Subcutaneous adipose tissue (tissue), 4 donors: ENCODE data around the gene B4GALT1. TPM values are rescaled to one million over a fixed set of nuclear protein-coding genes. Genes with fewer than 3 reads are reported as not detected.

ENCODE experiments used
- total RNA-seq, 4 donors: library from RNA; depleted of rRNA; stranded (reverse); fragments of >200 nt; gene quantifications; one replicate each; pipeline ENCODE4 v1.1.0, GENCODE V29; 2016
- TF ChIP-seq, protein P1 (sequence below): fragments of 450-650 bp; IDR thresholded peaks from one replicate; pipeline ENCODE4 v1.5.1; 2016; ENCODE audit warnings: low read depth, mild to moderate bottlenecking, control low read depth, antibody characterized with exemption, moderate library complexity

The B4GALT1 gene
- total RNA-seq, 4 donors from 2014 or later: 39.6 to 100 (median 64.5) TPM

GRCh38 chr9:33189331-33189791, 22.2 kb upstream of the B4GALT1 start:
- TF ChIP-seq, protein P1, sequence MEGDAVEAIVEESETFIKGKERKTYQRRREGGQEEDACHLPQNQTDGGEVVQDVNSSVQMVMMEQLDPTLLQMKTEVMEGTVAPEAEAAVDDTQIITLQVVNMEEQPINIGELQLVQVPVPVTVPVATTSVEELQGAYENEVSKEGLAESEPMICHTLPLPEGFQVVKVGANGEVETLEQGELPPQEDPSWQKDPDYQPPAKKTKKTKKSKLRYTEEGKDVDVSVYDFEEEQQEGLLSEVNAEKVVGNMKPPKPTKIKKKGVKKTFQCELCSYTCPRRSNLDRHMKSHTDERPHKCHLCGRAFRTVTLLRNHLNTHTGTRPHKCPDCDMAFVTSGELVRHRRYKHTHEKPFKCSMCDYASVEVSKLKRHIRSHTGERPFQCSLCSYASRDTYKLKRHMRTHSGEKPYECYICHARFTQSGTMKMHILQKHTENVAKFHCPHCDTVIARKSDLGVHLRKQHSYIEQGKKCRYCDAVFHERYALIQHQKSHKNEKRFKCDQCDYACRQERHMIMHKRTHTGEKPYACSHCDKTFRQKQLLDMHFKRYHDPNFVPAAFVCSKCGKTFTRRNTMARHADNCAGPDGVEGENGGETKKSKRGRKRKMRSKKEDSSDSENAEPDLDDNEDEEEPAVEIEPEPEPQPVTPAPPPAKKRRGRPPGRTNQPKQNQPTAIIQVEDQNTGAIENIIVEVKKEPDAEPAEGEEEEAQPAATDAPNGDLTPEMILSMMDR: no peak

- TF ChIP-seq, protein P1: no peak
Measured at GRCh38 chr9:33188711-33189110, 21.6 kb upstream of the B4GALT1 start.

- TF ChIP-seq, protein P1: no peak
Measured at GRCh38 chr9:33187519-33188218, 20.5 kb upstream of the B4GALT1 start.

DNA sequence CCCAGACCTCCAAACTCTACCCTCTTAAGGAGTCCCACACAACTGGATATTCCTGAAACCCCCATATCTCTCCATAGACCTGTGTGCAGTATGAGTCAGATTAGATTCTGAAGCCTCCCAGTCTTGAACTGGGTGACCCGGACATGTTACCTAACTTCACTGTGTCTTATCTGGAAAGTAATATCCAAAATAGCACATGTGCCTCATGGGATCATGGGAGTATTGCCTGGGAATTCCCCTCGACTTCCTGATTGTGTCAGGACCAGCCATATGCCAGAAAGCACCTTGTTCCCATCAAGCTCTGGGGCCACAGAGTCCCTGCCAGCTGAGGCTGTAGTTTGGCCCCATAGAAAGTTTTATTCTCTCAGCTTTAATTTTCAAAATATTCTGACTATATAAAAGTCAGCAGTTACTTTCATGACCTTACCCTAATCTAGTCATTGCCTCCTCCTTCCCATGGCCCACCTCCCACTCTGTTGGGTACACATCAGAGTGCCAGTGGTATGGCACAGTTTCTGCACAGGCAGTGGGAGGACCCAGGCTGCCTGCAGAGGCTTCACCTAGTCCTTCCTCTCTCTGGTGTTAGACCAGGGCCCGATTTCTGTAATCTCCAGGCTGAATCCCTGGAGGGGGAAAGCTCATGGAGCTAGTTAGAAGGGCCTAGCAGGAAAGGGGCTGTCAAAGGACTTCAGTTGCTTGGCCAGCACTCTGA, 19.5 kb upstream of the B4GALT1 start:
- TF ChIP-seq, protein P1: no peak

DNA sequence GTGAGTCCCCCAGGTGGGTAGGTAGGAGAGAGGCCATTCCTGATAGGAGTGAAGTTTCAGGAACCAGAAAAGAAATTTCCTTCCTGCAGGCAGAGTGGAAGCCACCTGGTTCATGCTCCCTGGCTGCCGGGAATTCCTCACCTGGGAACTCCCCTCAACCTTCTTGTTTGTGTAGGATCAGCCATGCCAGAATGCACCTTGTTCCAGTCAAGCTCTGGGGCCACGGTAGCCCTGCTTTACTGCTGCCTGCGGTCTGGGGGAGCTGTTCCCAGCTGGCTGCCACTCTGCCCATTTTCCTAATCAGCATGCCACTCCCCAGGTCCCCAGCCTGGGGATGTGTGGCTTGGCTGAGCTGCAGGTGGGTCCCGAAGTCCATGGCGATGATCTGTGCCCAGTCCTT, 18.7 kb upstream of the B4GALT1 start:
- TF ChIP-seq, protein P1: no peak

- TF ChIP-seq, protein P1: no peak
Measured at GRCh38 chr9:33185406-33185805, 18.3 kb upstream of the B4GALT1 start.

GRCh38 chr9:33184963-33185362, 17.8 kb upstream of the B4GALT1 start:
- TF ChIP-seq, protein P1: no peak
